Measurements from ENCODE around the gene ZFX.

ZFX gene

DNA sequence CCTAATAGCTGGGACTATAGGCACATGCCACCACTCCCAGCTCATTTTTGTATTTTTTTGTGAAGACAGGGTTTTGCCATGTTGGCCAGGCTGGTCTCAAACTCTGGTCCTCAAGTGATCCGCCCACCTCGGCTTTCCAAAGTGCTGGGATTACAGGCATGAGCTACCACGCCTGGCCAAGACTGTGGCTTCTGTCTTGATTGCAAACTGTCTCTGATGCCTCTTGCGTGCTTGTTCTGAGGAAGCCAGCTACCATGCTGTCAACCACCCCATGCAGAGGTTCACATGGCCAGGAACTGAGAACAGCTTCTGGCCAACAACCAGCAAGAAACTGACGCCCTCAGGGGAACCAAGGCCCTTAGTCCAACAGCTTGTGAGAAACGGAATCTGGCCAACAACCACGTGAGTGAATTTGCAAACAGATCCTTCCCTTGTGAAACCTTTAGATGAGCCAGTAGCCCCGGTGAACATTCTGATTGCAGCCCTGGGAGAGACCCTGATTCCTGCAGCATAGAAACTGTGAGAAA, 93.2 kb downstream of the ZFX start:
- DNase-seq, result no peak

GRCh38 chrX:24243188-24243587, 93.7 kb downstream of the ZFX start:
- no peak for DNase-seq

GRCh38 chrX:24243692-24244091, 94.2 kb downstream of the ZFX start:
- no peak for DNase-seq

- no peak for DNase-seq
Observed at GRCh38 chrX:24245202-24245601, 95.7 kb downstream of the ZFX start.

DNA sequence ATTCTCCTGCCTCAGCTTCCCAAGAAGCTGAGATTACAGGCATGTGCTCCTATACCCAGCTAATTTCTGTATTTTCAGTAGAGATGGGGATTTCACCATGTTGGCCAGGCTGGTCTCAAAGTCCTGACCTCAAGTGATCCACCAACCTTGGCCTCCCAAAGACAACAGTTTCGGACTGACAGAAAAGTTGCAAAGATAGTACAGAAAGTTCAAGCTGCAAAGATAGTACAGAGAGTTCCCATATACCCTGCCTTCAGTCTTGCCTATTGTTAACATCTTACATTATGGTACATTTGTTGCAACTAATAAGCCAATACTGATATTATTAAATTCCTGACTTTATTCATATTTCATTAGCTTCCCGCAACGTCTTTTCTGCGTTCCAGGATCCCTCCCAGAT, 98.5 kb downstream of the ZFX start:
- DNase-seq, result no peak

GRCh38 chrX:24253030-24253429, 103.5 kb downstream of the ZFX start:
- DNase-seq, result no peak

DNA sequence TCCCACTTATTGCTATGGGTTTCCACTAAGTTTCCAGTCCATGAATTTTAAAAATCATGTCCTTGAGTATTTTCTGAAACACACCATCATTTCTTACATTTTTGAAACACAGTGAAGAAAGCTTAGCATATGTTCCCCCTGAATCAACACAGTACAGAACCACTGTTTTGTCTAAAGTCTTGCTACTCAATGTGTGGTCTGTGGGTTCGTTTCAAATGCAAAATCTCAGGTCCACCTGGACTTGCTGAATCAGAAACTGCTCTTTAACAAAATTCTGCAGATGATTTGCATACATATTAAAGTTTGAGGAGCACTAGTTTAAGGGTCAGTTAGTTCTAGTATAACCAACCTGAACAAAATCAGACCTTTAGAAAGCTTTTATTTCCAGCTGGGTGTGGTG, 103.9 kb downstream of the ZFX start:
- no peak for DNase-seq

GRCh38 chrX:24257011-24257410, 107.5 kb downstream of the ZFX start:
- DNase-seq, result no peak

DNA sequence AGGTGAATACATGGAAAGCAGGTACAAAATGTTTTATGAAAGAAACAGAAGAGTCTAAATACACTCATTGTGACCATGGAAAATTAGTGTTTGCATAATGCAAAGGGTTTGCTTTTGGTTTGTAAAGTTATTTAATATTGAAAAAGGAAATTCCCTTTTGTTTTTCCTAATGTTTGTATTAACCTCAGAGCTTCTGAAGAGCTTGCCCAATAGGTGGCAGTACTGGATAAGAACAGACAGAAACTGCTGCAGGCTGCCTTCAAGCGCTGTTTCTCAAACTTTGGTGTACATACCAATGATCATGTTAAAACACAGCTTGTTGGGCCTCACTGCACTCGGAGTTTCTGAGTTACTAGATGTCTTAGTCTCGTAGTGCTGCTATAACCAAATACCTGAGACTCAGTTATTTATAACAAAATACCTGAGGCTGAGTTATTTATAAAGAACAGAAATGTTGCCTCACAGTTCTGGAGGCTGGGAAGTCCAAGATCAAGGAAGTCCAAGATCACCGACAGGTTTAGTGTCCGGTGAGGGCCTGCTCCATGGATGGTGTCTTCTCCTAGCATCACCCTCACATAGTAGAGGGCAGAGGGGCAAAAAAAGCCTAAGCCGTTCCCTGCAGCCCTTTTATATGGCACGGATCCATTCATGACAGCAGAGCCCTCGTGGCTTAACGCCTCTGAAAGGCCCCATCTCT, 110.2 kb downstream of the ZFX start:
- peak; percentile 50 for DNase-seq

GRCh38 chrX:24260842-24261550, 111.5 kb downstream of the ZFX start:
- peak; percentile 71 for DNase-seq

GRCh38 chrX:24262309-24262708, 112.8 kb downstream of the ZFX start:
- DNase-seq, result no peak

GRCh38 chrX:24264383-24264782, 114.9 kb downstream of the ZFX start:
- no peak for DNase-seq
